HFFc6 (cell line): ENCODE results near the gene CST9L. TPM values are rescaled to one million over a fixed set of nuclear protein-coding genes. Genes with fewer than 3 reads are reported as not detected.

ENCODE experiments used
- DNase-seq: peaks from one replicate; pipeline ENCODE4 v3.0.0-alpha.2; 2018
- H3K27ac Mint-ChIP-seq: 2 replicates; pipeline ENCODE4 v1.8.0; 2020; ENCODE audit warnings: mild to moderate bottlenecking, mixed read lengths
- H3K27me3 Mint-ChIP-seq: 2 replicates; pipeline ENCODE4 v1.8.0; 2021; ENCODE audit warnings: mild to moderate bottlenecking, moderate library complexity, mixed read lengths; ENCODE audit not compliant: insufficient read depth
- H3K36me3 Mint-ChIP-seq: 2 replicates; pipeline ENCODE4 v1.8.0; 2021; ENCODE audit warnings: low read depth, mixed read lengths
- H3K4me1 Mint-ChIP-seq: 2 replicates; pipeline ENCODE4 v1.8.0; 2020; ENCODE audit warnings: low read depth, mixed read lengths
- H3K4me3 Mint-ChIP-seq: 2 replicates; pipeline ENCODE4 v1.8.0; 2020; ENCODE audit warnings: mild to moderate bottlenecking, moderate library complexity, mixed read lengths
- H3K9me3 Mint-ChIP-seq: 2 replicates; pipeline ENCODE4 v1.8.0; 2020; ENCODE audit warnings: mild to moderate bottlenecking, mixed read lengths
- CTCF ChIP-seq: fragments of 200-600 bp; sonication (generic); IDR thresholded peaks from 2 replicates; pipeline ENCODE4 v1.5.0; 2021; ENCODE audit warnings: antibody characterized with exemption, mild to moderate bottlenecking
- long read RNA-seq: library from polyadenylated mRNA; unstranded; transcript quantifications from one replicate; pipeline ENCODE4 v2.0.0, GENCODE V29; 2019
- total RNA-seq, 6 experiments: library from RNA; stranded (reverse); fragmentation: NEBNext Ultra II Directional; extraction: Animal tissue kit (Norgen Biotek cat#: 25700); gene quantifications; 2 replicates in 1 of 6; 3 replicates in 5 of 6; pipeline ENCODE4 v1.2.3, GENCODE V29; 2021

The CST9L gene, protein sequence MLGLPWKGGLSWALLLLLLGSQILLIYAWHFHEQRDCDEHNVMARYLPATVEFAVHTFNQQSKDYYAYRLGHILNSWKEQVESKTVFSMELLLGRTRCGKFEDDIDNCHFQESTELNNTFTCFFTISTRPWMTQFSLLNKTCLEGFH
- not detected for total RNA-seq
- long read RNA-seq = 0 reads

GRCh38 chr20:23568320-23568970, at the start of gene CST9L:
Gene CST9L (minus strand): TSS chr20:23568484. CDS start chr20:23568450, 34 bp downstream.
- H3K4me3 Mint-ChIP-seq = no peak within 1 kb of the TSS
- no peaks in the 10 kb centered on the region for H3K9me3 Mint-ChIP-seq
- H3K27me3 Mint-ChIP-seq = peaks cover 6% of the 10 kb centered on the region; the same call in 1 of the 2 replicates
- no peak for DNase-seq
- no peaks in the 10 kb centered on the region for H3K36me3 Mint-ChIP-seq
- H3K4me1 Mint-ChIP-seq = no peaks in the 10 kb centered on the region
- no peak within 1 kb of the TSS for H3K27ac Mint-ChIP-seq
- TF ChIP-seq CTCF = no peak

DNA sequence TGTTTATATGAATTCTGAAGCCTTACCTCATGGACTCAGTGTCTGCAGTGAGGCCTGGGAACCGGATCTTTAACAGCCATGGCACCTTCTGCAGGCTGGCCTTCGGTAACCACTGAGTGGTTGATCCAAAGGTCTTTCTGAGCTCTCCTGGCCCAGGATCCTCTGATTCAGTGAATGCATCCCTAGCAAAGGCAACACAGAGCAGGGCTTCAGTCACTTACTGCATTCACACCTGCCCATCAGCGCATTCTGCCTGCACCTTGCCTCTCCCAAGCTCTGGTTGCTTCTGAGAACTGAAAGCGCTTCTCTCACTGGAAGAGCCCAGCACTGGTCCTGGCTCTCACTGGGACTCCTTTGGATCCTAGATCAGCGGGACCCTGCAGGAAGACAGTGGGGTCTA, 45.9 kb upstream of the CST9L start:
- Mint-ChIP-seq H3K36me3 (no peaks in the 10 kb centered on the region), H3K27ac (no peak overlapping the region), H3K27me3 (peaks cover 37% of the 10 kb centered on the region), H3K4me3 (no peak overlapping the region), H3K9me3 (no peaks in the 10 kb centered on the region), H3K4me1 (no peaks in the 10 kb centered on the region)
- DNase-seq = no peak
- no peak for TF ChIP-seq CTCF

DNA sequence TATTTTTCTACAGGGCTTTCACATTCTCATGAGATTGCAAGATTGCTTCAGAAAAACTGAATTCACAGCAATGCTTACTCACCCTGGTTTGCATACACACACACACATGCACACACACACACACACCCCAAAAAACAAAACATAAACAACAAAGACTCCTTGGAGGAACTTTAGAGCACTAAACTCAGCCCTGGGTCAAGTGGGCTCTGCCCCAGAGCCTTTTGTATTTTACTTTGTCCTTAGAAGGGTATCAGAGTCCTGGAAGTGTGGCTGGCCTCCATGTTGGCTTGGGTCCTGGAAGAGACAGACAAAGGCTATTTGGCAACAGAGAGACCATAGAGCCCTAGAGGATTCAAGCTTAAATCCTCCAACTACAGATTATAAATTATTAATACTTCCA, 45.4 kb upstream of the CST9L start:
- Mint-ChIP-seq H3K27me3 (peaks cover 36% of the 10 kb centered on the region), H3K4me1 (no peaks in the 10 kb centered on the region), H3K27ac (no peak overlapping the region), H3K9me3 (no peaks in the 10 kb centered on the region), H3K4me3 (no peak overlapping the region), H3K36me3 (no peaks in the 10 kb centered on the region)
- no peak for TF ChIP-seq CTCF
- DNase-seq = no peak

DNA sequence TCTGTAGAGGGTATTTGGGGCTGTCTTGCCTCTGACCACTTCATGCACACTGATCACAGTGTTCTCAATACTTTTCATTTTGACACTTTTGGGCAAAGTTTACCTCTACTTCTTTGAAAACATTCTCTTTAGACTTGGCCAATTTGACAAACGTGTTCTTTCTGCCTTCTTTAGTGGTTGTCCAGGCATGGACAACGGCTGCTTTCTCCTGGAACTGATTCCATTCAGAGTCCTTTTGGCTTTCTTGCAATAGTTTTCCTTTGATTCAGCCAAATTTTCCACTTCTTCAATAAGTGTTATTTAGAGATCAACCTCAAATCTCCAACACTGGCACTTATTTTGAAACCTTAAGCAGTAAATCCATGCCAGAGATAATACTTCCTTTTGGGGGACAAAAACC, 44.1 kb upstream of the CST9L start:
- no peak for TF ChIP-seq CTCF
- no peaks in the 10 kb centered on the region for H3K4me1 Mint-ChIP-seq
- no peak for DNase-seq
- no peaks in the 10 kb centered on the region for H3K9me3 Mint-ChIP-seq
- H3K27me3 Mint-ChIP-seq = peaks cover 32% of the 10 kb centered on the region
- no peak overlapping the region for H3K4me3 Mint-ChIP-seq
- H3K27ac Mint-ChIP-seq = no peak overlapping the region
- no peaks in the 10 kb centered on the region for H3K36me3 Mint-ChIP-seq

- no peak for TF ChIP-seq CTCF
- no peaks in the 10 kb centered on the region for H3K36me3 Mint-ChIP-seq
- no peak overlapping the region for H3K4me3 Mint-ChIP-seq
- peaks cover 30% of the 10 kb centered on the region for H3K27me3 Mint-ChIP-seq
- no peak overlapping the region for H3K27ac Mint-ChIP-seq
- peaks cover 9% of the 10 kb centered on the region for H3K4me1 Mint-ChIP-seq
- DNase-seq = no peak
- no peaks in the 10 kb centered on the region for H3K9me3 Mint-ChIP-seq
These were observed 41.3 kb upstream of the CST9L start for GRCh38 chr20:23609486-23610109.
